ENCODE data around the gene CCDC201. TPM values are rescaled to one million over a fixed set of nuclear protein-coding genes. Genes with fewer than 3 reads are reported as not detected.

The CCDC201 gene
- total RNA-seq: not detected in 2 replicates

GRCh38 chr7:45873035-45873354 is at the start of gene CCDC201:
Gene CCDC201, minus strand, starts transcription at chr7:45873082. Its CDS starts 75 bp downstream, at chr7:45873007.

GRCh38 chr7:45920502-45921380 is 47.9 kb upstream of the CCDC201 start, which contains the start of gene IGFBP3:
Gene IGFBP3, minus strand, starts transcription at chr7:45921272. Its CDS starts 132 bp downstream, at chr7:45921140.

GRCh38 chr7:45888185-45888992 is 15.5 kb upstream of the CCDC201 start, which contains the start of gene IGFBP1:
Gene IGFBP1, plus strand, starts transcription at chr7:45888488. Its CDS starts 165 bp downstream, at chr7:45888653.

Other genes starting within 250 kb of the CCDC201 start
- gene IGFBP1, start 15.4 kb upstream of the CCDC201 start, total RNA-seq: not detected in 2 replicates
- gene IGFBP3, start 48.2 kb upstream of the CCDC201 start, total RNA-seq: 5.6 and 9.3 TPM in 2 replicates